Endothelial cell of umbilical vein (primary cell): ENCODE measurements around the gene RAB39B. TPM values are rescaled to one million over a fixed set of nuclear protein-coding genes. Genes with fewer than 3 reads are reported as not detected.

Source experiments
- BruUV-seq: library from RNA; stranded (reverse); fragments of 400-500 nt; replicated peaks from 2 replicates; lab custom pipeline; 2021; lab: Mats Ljungman, UMichigan
- CTCF ChIA-PET: fragments of 300-600, 350-600 bp; sonication (Branson Sonifier 250); formaldehyde crosslinking; loops from one replicate; lab custom pipeline; 2021; ENCODE audit warnings: antibody characterized with exemption, inconsistent platforms; lab: Charles Lee
- POLR2A ChIA-PET: fragments of 300-600, 350-600 bp; sonication (Branson Sonifier 250); formaldehyde crosslinking; loops from one replicate; lab custom pipeline; 2021; ENCODE audit warnings: antibody characterized with exemption, inconsistent platforms; lab: Charles Lee
- DNase-seq: peaks from one replicate; pipeline ENCODE4 v3.0.0-alpha.2; 2011; ENCODE audit warnings: low read depth, low spot score
- FAIRE-seq: peaks from 2 replicates; lab custom pipeline; 2011; peaks lifted over from hg19 to GRCh38; lab: Jason Lieb, UNC
- H2AFZ ChIP-seq: 2 replicates; pipeline ENCODE4 v1.6.0; 2012; ENCODE audit warnings: low read depth, low read length, control low read depth, inconsistent platforms
- H3K27ac ChIP-seq: 2 replicates; pipeline ENCODE4 v1.5.1; 2011; ENCODE audit warnings: low read depth, mild to moderate bottlenecking, control low read depth, low read length, moderate library complexity; ENCODE audit not compliant: insufficient read depth
- H3K27me3 ChIP-seq, 2 experiments: 2 replicates each; pipeline versions ENCODE4 v1.6.0 to v1.6.1; 2011; ENCODE audit warnings: low read length in 2 of 2, mixed read lengths in 1 of 2; ENCODE audit not compliant: control insufficient read depth in 2 of 2, insufficient read depth in 2 of 2
- H3K36me3 ChIP-seq, 2 experiments: 2 replicates in 1 of 2; 3 replicates in 1 of 2; pipeline ENCODE4 v1.5.1; 2011; ENCODE audit warnings: low read length in 2 of 2, mild to moderate bottlenecking in 1 of 2, moderate library complexity in 1 of 2; ENCODE audit not compliant: control insufficient read depth in 2 of 2, insufficient read depth in 2 of 2; ENCODE audit errors: extremely low read depth in 1 of 2
- H3K4me1 ChIP-seq: 3 replicates; pipeline ENCODE4 v1.5.1; 2011; ENCODE audit warnings: mild to moderate bottlenecking, low read length; ENCODE audit not compliant: control insufficient read depth, insufficient read depth; ENCODE audit errors: extremely low read depth
- H3K4me2 ChIP-seq: 2 replicates; pipeline ENCODE4 v1.6.1; 2011; ENCODE audit warnings: low read length, control low read depth, mixed read lengths; ENCODE audit not compliant: insufficient read depth
- H3K4me3 ChIP-seq, 3 experiments: fragments of 200-600 bp in 1 of 3; sonication (generic), shearing (Covaris generic) in 1 of 3; replicated peaks in 1 of 3; 2 replicates each; pipeline ENCODE4 v1.5.1; 2011 to 2016; ENCODE audit warnings: control low read depth in 3 of 3, low read length in 3 of 3, mild to moderate bottlenecking in 2 of 3, inconsistent platforms in 1 of 3, low read depth in 1 of 3, moderate library complexity in 1 of 3; ENCODE audit not compliant: insufficient read depth in 1 of 3
- H3K79me2 ChIP-seq: 2 replicates; pipeline ENCODE4 v1.6.0; 2012; ENCODE audit warnings: low read length, inconsistent platforms; ENCODE audit not compliant: control insufficient read depth, insufficient read depth
- H3K9ac ChIP-seq: replicated peaks from 2 replicates; pipeline ENCODE3; 2011; ENCODE audit warnings: low read length, control low read depth; ENCODE audit not compliant: insufficient read depth; ENCODE audit errors: extremely low read depth
- H3K9me1 ChIP-seq: replicated peaks from 3 replicates; pipeline ENCODE4 v1.6.0; 2011; ENCODE audit warnings: mild to moderate bottlenecking, low read length; ENCODE audit not compliant: control insufficient read depth, insufficient read depth; ENCODE audit errors: extremely low read depth
- H3K9me3 ChIP-seq: replicated peaks from 2 replicates; pipeline ENCODE4 v1.5.1; 2012; ENCODE audit warnings: low read length, inconsistent platforms; ENCODE audit not compliant: control insufficient read depth, insufficient read depth
- H4K20me1 ChIP-seq: replicated peaks from 2 replicates; pipeline ENCODE3; 2011; ENCODE audit warnings: mild to moderate bottlenecking, low read length; ENCODE audit not compliant: control insufficient read depth, insufficient read depth; ENCODE audit errors: extremely low read depth
- EZH2 ChIP-seq: IDR thresholded peaks from 2 replicates; pipeline ENCODE4 v1.6.1; 2012; ENCODE audit warnings: borderline replicate concordance, low read depth, mild to moderate bottlenecking, moderate library complexity, low read length, inconsistent platforms; ENCODE audit not compliant: severe bottlenecking
- FOS ChIP-seq: IDR thresholded peaks from 2 replicates; pipeline ENCODE4 v1.6.1; 2011; ENCODE audit warnings: mild to moderate bottlenecking, low read length, moderate library complexity, borderline replicate concordance; ENCODE audit not compliant: insufficient read depth
- GATA2 ChIP-seq: IDR thresholded peaks from 2 replicates; pipeline ENCODE4 v1.7.0; 2011; ENCODE audit warnings: low read depth, mild to moderate bottlenecking, moderate library complexity, mixed read lengths, low read length; ENCODE audit not compliant: insufficient read length, insufficient read depth
- JUN ChIP-seq: IDR thresholded peaks from 2 replicates; pipeline ENCODE4 v1.6.1; 2011; ENCODE audit warnings: borderline replicate concordance, low read depth; ENCODE audit not compliant: insufficient read length, insufficient read depth
- MYC ChIP-seq: IDR thresholded peaks from one replicate; pipeline ENCODE4 v1.6.1; 2011; ENCODE audit warnings: mild to moderate bottlenecking, low read depth, low read length
- POLR2A ChIP-seq: IDR thresholded peaks from 2 replicates; pipeline ENCODE4 v1.6.1; 2012; ENCODE audit warnings: low read depth, mild to moderate bottlenecking, control low read depth, low read length
- POLR2AphosphoS5 ChIP-seq: IDR thresholded peaks from 2 replicates; pipeline ENCODE4 v1.6.1; 2012; ENCODE audit warnings: low read depth, mild to moderate bottlenecking, control low read depth, low read length, moderate library complexity; ENCODE audit not compliant: insufficient read depth
- dilution Hi-C: fragments of 300-500 bp; cut with MboI; formaldehyde crosslinking; loops from one replicate; pipeline ENCODE4 v1.15.0; 2019; ENCODE audit warnings: low sequenced_read_pairs; ENCODE audit not compliant: extremely low pct_ligation_motif_present
- intact Hi-C: fragments of 100-400 bp; cut with micrococcal nuclease; formaldehyde crosslinking; loops from one replicate; pipeline ENCODE4 v1.10.0; 2022
- polyA plus RNA-seq, 4 experiments: library from polyadenylated mRNA; depleted of rRNA in 3 of 4; stranded (reverse) in 3 of 4; unstranded in 1 of 4; fragments of >200 nt; gene quantifications; 2 replicates each; pipeline versions ENCODE4 v1.2.1 to v1.2.3, GENCODE V29; 2011 to 2012; ENCODE audit warnings: missing spikeins in 1 of 4
- total RNA-seq: library from RNA; stranded (reverse); gene quantifications from 2 replicates; pipeline ENCODE4 v1.2.3, GENCODE V29; 2021
- TF ChIP-seq, protein P1 (sequence below), 2 donors: IDR thresholded peaks; 1 replicate in 1 of 2; 2 replicates in 1 of 2; pipeline ENCODE4 v1.5.1; 2011; ENCODE audit warnings: low read length in 2 of 2, mild to moderate bottlenecking in 2 of 2, moderate library complexity in 2 of 2, control low read depth in 1 of 2, inconsistent platforms in 1 of 2, low read depth in 1 of 2; ENCODE audit not compliant: insufficient read depth in 1 of 2; ENCODE audit errors: extremely low read depth in 1 of 2
- TF ChIP-seq, protein P2 (sequence below): IDR thresholded peaks from 2 replicates; pipeline ENCODE4 v1.6.1; 2011; ENCODE audit not compliant: insufficient read depth, insufficient read length

The RAB39B gene
- total and polyA plus RNA-seq, 2 donors (not counting 3 experiments of a cell fraction or from before 2014, with no cell fraction given), result not detected

DNA sequence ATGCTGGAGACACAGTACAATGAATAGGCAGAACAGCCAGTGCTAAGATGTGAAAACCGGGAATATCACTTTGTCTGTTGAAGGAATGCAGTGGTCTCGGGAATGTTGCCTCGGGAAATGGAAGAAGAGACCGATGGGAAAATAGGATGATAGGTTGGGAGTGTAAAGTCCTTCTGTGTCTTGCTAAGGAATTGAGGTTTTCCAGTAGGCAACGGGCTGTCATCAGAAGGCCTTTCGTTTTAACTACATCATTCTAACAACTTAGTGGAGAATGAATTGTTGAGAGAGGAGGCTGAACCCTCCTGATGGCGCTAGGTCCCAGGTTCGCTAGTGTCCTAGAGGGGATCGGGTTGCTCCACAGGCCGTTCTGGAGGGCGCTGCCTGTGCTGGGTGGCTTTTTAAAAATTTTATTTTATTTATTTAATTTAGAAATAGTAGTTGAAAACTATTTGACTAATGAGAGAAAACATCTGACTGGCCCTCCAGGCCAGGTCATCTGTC lies 47.3 kb downstream of the RAB39B start:
- no peaks in the 10 kb centered on the region for H3K36me3 ChIP-seq
- H3K27me3 ChIP-seq, result no peaks in the 10 kb centered on the region
- H3K9me3 ChIP-seq, result no peaks in the 10 kb centered on the region
- peaks cover 14% of the 10 kb centered on the region for H3K4me1 ChIP-seq
- ChIA-PET POLR2A (interaction anchor here (1.3 kb wide), 1 partner anchor 17 kb away, joined by 3 read pairs; no protein-coding TSS in a partner anchor), CTCF (interaction anchor here (0.6 to 2.9 kb wide), 16 partner anchors 9 to 299 kb away, joined by 3 to 25 read pairs (median 6); partner anchors contain the start of gene FUNDC2)
- peak; percentile 66 for DNase-seq
- no peaks in the 10 kb centered on the region for H4K20me1 ChIP-seq
- dilution Hi-C loops (no loop called here), intact Hi-C loops (loop anchor here (2.0 to 10.0 kb wide), 4 partner anchors 122 to 604 kb away; partner anchors contain the start of gene FUNDC2)
- peaks cover 34% of the 10 kb centered on the region for H3K79me2 ChIP-seq
- H3K4me3 ChIP-seq, result peak overlapping the region; percentile 79 to 97 (median 91)
- no peak for TF ChIP-seq FOS
- peak overlapping the region; percentile 86 for H3K4me2 ChIP-seq
- peak overlapping the region; percentile 95 for H3K9ac ChIP-seq
- no TSS peak for BruUV-seq
- H3K9me1 ChIP-seq, result no peaks in the 10 kb centered on the region
- H3K27ac ChIP-seq, result peak overlapping the region; percentile 85
- no peak for FAIRE-seq
- peak overlapping the region; percentile 56 for H2AFZ ChIP-seq

DNA sequence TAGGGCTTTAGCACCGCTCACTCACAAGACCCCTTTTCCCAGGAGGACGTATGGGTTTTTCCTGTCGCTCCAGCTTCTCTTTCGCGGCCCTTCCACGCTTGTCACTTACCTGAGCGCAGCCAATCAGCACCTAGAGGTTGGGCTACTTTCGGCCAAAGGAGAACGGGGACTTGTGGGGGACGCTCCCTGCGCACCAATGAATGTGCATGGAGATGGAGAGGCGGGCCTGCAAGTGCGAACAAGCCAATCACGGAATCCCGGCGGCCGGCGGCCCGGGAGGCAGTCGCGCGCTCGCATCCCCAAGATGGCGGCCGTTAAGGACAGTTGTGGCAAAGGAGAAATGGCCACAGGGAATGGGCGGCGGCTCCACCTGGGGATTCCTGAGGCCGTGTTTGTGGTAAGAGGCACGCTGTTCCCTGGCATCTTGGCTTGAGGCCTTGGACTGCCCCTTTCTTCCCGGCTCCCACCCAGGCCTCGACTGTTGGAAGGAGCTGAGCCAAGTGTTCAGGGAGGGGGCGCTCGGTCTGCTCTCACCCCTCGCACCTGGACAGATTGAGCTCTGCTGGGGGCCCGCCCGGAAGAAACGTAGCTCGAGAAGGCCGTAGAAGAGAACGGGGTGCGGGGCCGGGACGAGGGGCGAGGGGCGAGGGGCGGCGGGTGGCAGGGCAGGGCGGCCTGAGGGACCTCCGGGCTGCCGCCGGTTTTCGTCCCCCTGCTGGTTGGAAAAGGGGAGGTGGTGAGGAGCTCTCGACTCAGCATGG lies 47.9 kb downstream of the RAB39B start, which contains the start of gene VBP1:
VBP1 (plus strand) TSS at position 282 of the 761 bp plus-strand sequence; CDS start at position 305, 23 bp downstream.
- dilution Hi-C loops, result no loop called here
- Histone ChIP-seq H3K9ac (peak within 1 kb of the TSS; percentile 95), H4K20me1 (no peaks in the 10 kb centered on the region), H3K4me1 (peaks cover 14% of the 10 kb centered on the region), H3K4me2 (peak within 1 kb of the TSS; percentile 86), H3K79me2 (peaks cover 32% of the 10 kb centered on the region), H3K9me1 (no peaks in the 10 kb centered on the region), H3K9me3 (no peaks in the 10 kb centered on the region), H3K27me3 (no peaks in the 10 kb centered on the region), H3K4me3 (peak within 1 kb of the TSS; percentile 79 to 97 (median 91)), H3K27ac (peak within 1 kb of the TSS; percentile 85), H2AFZ (peak within 1 kb of the TSS; percentile 97), H3K36me3 (no peaks in the 10 kb centered on the region)
- BruUV-seq, result no TSS peak
- TF ChIP-seq MYC (no peak), POLR2AphosphoS5 (peak; percentile 38), FOS (no peak), JUN (no peak), POLR2A (peak; percentile 51), EZH2 (no peak), GATA2 (no peak)
- TF ChIP-seq, protein P1, sequence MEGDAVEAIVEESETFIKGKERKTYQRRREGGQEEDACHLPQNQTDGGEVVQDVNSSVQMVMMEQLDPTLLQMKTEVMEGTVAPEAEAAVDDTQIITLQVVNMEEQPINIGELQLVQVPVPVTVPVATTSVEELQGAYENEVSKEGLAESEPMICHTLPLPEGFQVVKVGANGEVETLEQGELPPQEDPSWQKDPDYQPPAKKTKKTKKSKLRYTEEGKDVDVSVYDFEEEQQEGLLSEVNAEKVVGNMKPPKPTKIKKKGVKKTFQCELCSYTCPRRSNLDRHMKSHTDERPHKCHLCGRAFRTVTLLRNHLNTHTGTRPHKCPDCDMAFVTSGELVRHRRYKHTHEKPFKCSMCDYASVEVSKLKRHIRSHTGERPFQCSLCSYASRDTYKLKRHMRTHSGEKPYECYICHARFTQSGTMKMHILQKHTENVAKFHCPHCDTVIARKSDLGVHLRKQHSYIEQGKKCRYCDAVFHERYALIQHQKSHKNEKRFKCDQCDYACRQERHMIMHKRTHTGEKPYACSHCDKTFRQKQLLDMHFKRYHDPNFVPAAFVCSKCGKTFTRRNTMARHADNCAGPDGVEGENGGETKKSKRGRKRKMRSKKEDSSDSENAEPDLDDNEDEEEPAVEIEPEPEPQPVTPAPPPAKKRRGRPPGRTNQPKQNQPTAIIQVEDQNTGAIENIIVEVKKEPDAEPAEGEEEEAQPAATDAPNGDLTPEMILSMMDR (IDR thresholded peaks at IDR 0.05; ENCODE audit: extremely low read depth in 1 of 2, insufficient read depth in 1 of 2, low read depth in 1 of 2, low read length in 2 of 2), result peak; percentile 21 to 46
- TF ChIP-seq, protein P2, sequence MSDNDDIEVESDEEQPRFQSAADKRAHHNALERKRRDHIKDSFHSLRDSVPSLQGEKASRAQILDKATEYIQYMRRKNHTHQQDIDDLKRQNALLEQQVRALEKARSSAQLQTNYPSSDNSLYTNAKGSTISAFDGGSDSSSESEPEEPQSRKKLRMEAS, result no peak
- FAIRE-seq (peak; percentile 98), DNase-seq (peak; percentile 95)
- intact Hi-C loops, result loop anchor here (2.0 to 10.0 kb wide), 4 partner anchors 122 to 604 kb away; partner anchors contain the start of gene FUNDC2
- CTCF ChIA-PET, result interaction anchor here (0.6 to 2.9 kb wide), 17 partner anchors 9 to 299 kb away, joined by 3 to 25 read pairs (median 5); partner anchors contain the start of gene FUNDC2
- POLR2A ChIA-PET, result interaction anchor here (1.3 kb wide), 1 partner anchor 17 kb away, joined by 3 read pairs; no protein-coding TSS in a partner anchor
